Sigmoid colon (tissue), 7 donors: ENCODE results near the gene ALPG. TPM values are rescaled to one million over a fixed set of nuclear protein-coding genes. Genes with fewer than 3 reads are reported as not detected.

Experiments used
- DNase-seq: peaks from one replicate; pipeline ENCODE4 v3.0.0-alpha.2; 2019
- H3K27ac ChIP-seq, 4 donors: fragments of 200-600 bp; sonication (generic); one replicate each; pipeline ENCODE4 v1.5.1; 2016 to 2019; ENCODE audit warnings: mild to moderate bottlenecking in 1 of 4
- H3K27me3 ChIP-seq, 3 donors: fragments of 200-600 bp; sonication (generic); one replicate each; pipeline ENCODE4 v1.5.1; 2019; ENCODE audit warnings: mild to moderate bottlenecking in 1 of 3
- H3K36me3 ChIP-seq, 4 donors: fragments of 200-600 bp; sonication (generic); one replicate each; pipeline ENCODE4 v1.5.1; 2016 to 2019
- H3K4me1 ChIP-seq, 4 donors: fragments of 200-600 bp; sonication (generic); one replicate each; pipeline ENCODE4 v1.5.1; 2017 to 2019
- H3K4me3 ChIP-seq, 4 donors: fragments of 200-600 bp; sonication (generic); one replicate each; pipeline ENCODE4 v1.5.1; 2017 to 2019; ENCODE audit warnings: mild to moderate bottlenecking in 2 of 4, moderate library complexity in 1 of 4
- H3K9me3 ChIP-seq, 4 donors: fragments of 200-600 bp in 3 of 4; sonication (generic) in 3 of 4; one replicate each; pipeline versions ENCODE4 v1.5.1 to v1.6.1; 2013 to 2019
- CTCF ChIP-seq, 4 experiments: fragments of 450-650 bp in 3 of 4; fragments of 200-600 bp in 1 of 4; IDR thresholded peaks; one replicate each; pipeline ENCODE4 v1.5.1; 2016 to 2019; ENCODE audit warnings: antibody characterized with exemption in 4 of 4, mild to moderate bottlenecking in 3 of 4, moderate library complexity in 2 of 4
- EP300 ChIP-seq, 4 donors: sonication (generic); formaldehyde crosslinking; IDR thresholded peaks; one replicate each; pipeline ENCODE4 v1.6.1; 2017; ENCODE audit warnings: antibody characterized with exemption in 4 of 4
- POLR2A ChIP-seq, 2 donors: fragments of 450-650 bp; IDR thresholded peaks; one replicate each; pipeline ENCODE4 v1.6.1; 2016; ENCODE audit warnings: antibody characterized with exemption in 2 of 2, mild to moderate bottlenecking in 2 of 2, moderate library complexity in 2 of 2
- POLR2AphosphoS5 ChIP-seq, 4 donors: sonication (generic); formaldehyde crosslinking; IDR thresholded peaks; one replicate each; pipeline ENCODE4 v1.6.1; 2017; ENCODE audit warnings: antibody characterized with exemption in 4 of 4
- WGBS, 2 donors: extraction: QIAGEN DNeasy Blood & Tissue Kit; methylation state at CpG; one replicate each; pipeline ENCODE4 v1.1.7; 2013; 5-methylcytosine and 5-hydroxymethylcytosine counted together
- intact Hi-C: fragments of 100-400 bp; cut with DNase I; formaldehyde crosslinking; loops from one replicate; pipeline ENCODE4 v1.15.1; 2023
- polyA plus RNA-seq, 3 donors: library from polyadenylated mRNA; stranded (reverse); fragments of 200-250 nt; gene quantifications; one replicate each; pipeline ENCODE4 v1.2.3, GENCODE V29; 2013
- total RNA-seq, 4 donors: library from RNA; depleted of rRNA; stranded (reverse); fragments of >200 nt; gene quantifications; one replicate each; pipeline ENCODE4 v1.1.0, GENCODE V29; 2016
- donor health status: healthy with polysubstance abuse.
- donor health status: Bipolar disorder and iron deficiency.
- donor health status: healthy.

ALPG gene
- total and polyA plus RNA-seq, 7 donors: 0.10 TPM; not detected in 6

- no peak for DNase-seq
- intact Hi-C loops: loop anchor here (5.0 kb wide), 1 partner anchor 529 kb away; no protein-coding TSS in a partner anchor
- Histone ChIP-seq H3K27me3 (no peaks in the 10 kb centered on the region), H3K4me1 (peaks cover 0 to 3% (median 0%) of the 10 kb centered on the region in 4 donors), H3K27ac (no peak overlapping the region), H3K4me3 (no peak overlapping the region), H3K9me3 (no peaks in the 10 kb centered on the region), H3K36me3 (no peaks in the 10 kb centered on the region)
- 81 to 90% methylated on average over 7 of the region's 7 CpGs for WGBS, 2 donors
- no peak for TF ChIP-seq EP300 (IDR thresholded peaks at IDR 0.05)
- no peak for TF ChIP-seq CTCF (IDR thresholded peaks at IDR 0.05)
- TF ChIP-seq POLR2A (IDR thresholded peaks at IDR 0.05): no peak
- no peak for TF ChIP-seq POLR2AphosphoS5 (IDR thresholded peaks at IDR 0.05)
Observed at GRCh38 chr2:232435805-232436204, 29.2 kb downstream of the ALPG start.

- Histone ChIP-seq H3K4me3 (no peak overlapping the region), H3K4me1 (peaks cover 0 to 3% (median 0%) of the 10 kb centered on the region in 4 donors), H3K9me3 (no peaks in the 10 kb centered on the region), H3K27me3 (no peaks in the 10 kb centered on the region), H3K36me3 (no peaks in the 10 kb centered on the region), H3K27ac (no peak overlapping the region)
- DNase-seq: no peak
- 88 to 90% methylated on average over 15 of the region's 15 CpGs for WGBS, 2 donors
- no peak for TF ChIP-seq POLR2AphosphoS5 (IDR thresholded peaks at IDR 0.05)
- TF ChIP-seq EP300 (IDR thresholded peaks at IDR 0.05): no peak
- no peak for TF ChIP-seq POLR2A (IDR thresholded peaks at IDR 0.05)
- intact Hi-C loops: loop anchor here (5.0 kb wide), 1 partner anchor 529 kb away; no protein-coding TSS in a partner anchor
Observed at GRCh38 chr2:232436381-232437194, 29.9 kb downstream of the ALPG start.

- intact Hi-C loops: loop anchor here (5.0 kb wide), 1 partner anchor 530 kb away; no protein-coding TSS in a partner anchor
- H3K27ac ChIP-seq: no peak overlapping the region
- TF ChIP-seq EP300 (IDR thresholded peaks at IDR 0.05) (no peak), POLR2AphosphoS5 (IDR thresholded peaks at IDR 0.05) (no peak), CTCF (IDR thresholded peaks at IDR 0.05) (no peak), POLR2A (IDR thresholded peaks at IDR 0.05) (no peak)
- no peaks in the 10 kb centered on the region for H3K27me3 ChIP-seq
- H3K9me3 ChIP-seq: no peaks in the 10 kb centered on the region
- no peak for DNase-seq
- no peaks in the 10 kb centered on the region for H3K36me3 ChIP-seq
- H3K4me3 ChIP-seq: no peak overlapping the region
- peaks cover 0 to 3% (median 0%) of the 10 kb centered on the region in 4 donors for H3K4me1 ChIP-seq
- 81 to 89% methylated on average over 12 of the region's 12 CpGs for WGBS, 2 donors
Observed at GRCh38 chr2:232437195-232437571, 30.5 kb downstream of the ALPG start.

- Histone ChIP-seq H3K27ac (no peak overlapping the region), H3K27me3 (no peaks in the 10 kb centered on the region), H3K4me1 (peaks cover 0 to 3% (median 0%) of the 10 kb centered on the region in 4 donors), H3K36me3 (no peaks in the 10 kb centered on the region), H3K9me3 (no peaks in the 10 kb centered on the region), H3K4me3 (no peak overlapping the region)
- intact Hi-C loops: loop anchor here (5.0 kb wide), 1 partner anchor 531 kb away; no protein-coding TSS in a partner anchor
- WGBS, 2 donors: 82 to 88% methylated on average over 12 of the region's 12 CpGs
- no peak for DNase-seq
- TF ChIP-seq CTCF (IDR thresholded peaks at IDR 0.05) (no peak), EP300 (IDR thresholded peaks at IDR 0.05) (no peak), POLR2A (IDR thresholded peaks at IDR 0.05) (no peak), POLR2AphosphoS5 (IDR thresholded peaks at IDR 0.05) (no peak)
Observed at GRCh38 chr2:232438091-232438490, 31.4 kb downstream of the ALPG start.

GRCh38 chr2:232438951-232439757 is 32.5 kb downstream of the ALPG start:
- Histone ChIP-seq H3K27me3 (no peaks in the 10 kb centered on the region), H3K27ac (no peak overlapping the region), H3K9me3 (no peaks in the 10 kb centered on the region), H3K4me3 (no peak overlapping the region), H3K4me1 (peaks cover 0 to 3% (median 0%) of the 10 kb centered on the region in 4 donors), H3K36me3 (no peaks in the 10 kb centered on the region)
- no peak for DNase-seq
- TF ChIP-seq CTCF (IDR thresholded peaks at IDR 0.05) (peak in 3 of 4 experiments; percentile 20 to 68 (median 44)), POLR2AphosphoS5 (IDR thresholded peaks at IDR 0.05) (no peak), EP300 (IDR thresholded peaks at IDR 0.05) (no peak), POLR2A (IDR thresholded peaks at IDR 0.05) (no peak)
- 72 to 79% methylated on average over 21 of the region's 22 CpGs for WGBS, 2 donors
- intact Hi-C loops: loop anchor here (5.0 kb wide), 1 partner anchor 532 kb away; no protein-coding TSS in a partner anchor
